Mesenchymal stem cell (in vitro differentiated cells and primary cell): ENCODE results near the gene NTSR1.

Source experiments
- DNase-seq: peaks from one replicate; pipeline ENCODE4 v3.0.0-alpha.2; 2013
- H2AFZ ChIP-seq: one replicate; pipeline ENCODE4 v1.6.1; 2013; ENCODE audit warnings: low read depth, mild to moderate bottlenecking, control low read depth, inconsistent platforms, low read length, moderate library complexity
- H2AK5ac ChIP-seq: 2 replicates; pipeline ENCODE4 v1.6.1; 2013; ENCODE audit warnings: low read length, moderate library complexity, mild to moderate bottlenecking, inconsistent platforms; ENCODE audit not compliant: severe bottlenecking
- H2BK120ac ChIP-seq: one replicate; pipeline ENCODE4 v1.6.1; 2013; ENCODE audit warnings: low read depth, mild to moderate bottlenecking, inconsistent platforms, low read length, moderate library complexity
- H2BK12ac ChIP-seq, 2 experiments: one replicate each; pipeline ENCODE4 v1.6.1; 2013; ENCODE audit warnings: inconsistent platforms in 2 of 2, low read length in 2 of 2, mild to moderate bottlenecking in 2 of 2, moderate library complexity in 2 of 2, control low read depth in 1 of 2
- H2BK15ac ChIP-seq: one replicate; pipeline ENCODE4 v1.6.1; 2013; ENCODE audit warnings: mild to moderate bottlenecking, low read depth, inconsistent platforms; ENCODE audit not compliant: poor library complexity, severe bottlenecking
- H2BK5ac ChIP-seq: 2 replicates; pipeline ENCODE4 v1.6.1; 2013; ENCODE audit warnings: low read depth, mild to moderate bottlenecking, low read length, control low read depth, inconsistent platforms; ENCODE audit not compliant: poor library complexity, severe bottlenecking
- H3K14ac ChIP-seq, 2 experiments: one replicate each; pipeline ENCODE4 v1.6.1; 2013; ENCODE audit warnings: inconsistent platforms in 2 of 2, low read length in 2 of 2, control low read depth in 1 of 2, mild to moderate bottlenecking in 1 of 2, moderate library complexity in 1 of 2
- H3K18ac ChIP-seq, 2 experiments: one replicate each; pipeline ENCODE4 v1.6.1; 2013; ENCODE audit warnings: inconsistent platforms in 2 of 2, low read length in 2 of 2, control low read depth in 1 of 2, low read depth in 1 of 2, mild to moderate bottlenecking in 1 of 2
- H3K23ac ChIP-seq, 2 experiments: one replicate each; pipeline ENCODE4 v1.6.1; 2013; ENCODE audit warnings: inconsistent platforms in 2 of 2, low read length in 2 of 2, mild to moderate bottlenecking in 2 of 2, moderate library complexity in 2 of 2, control low read depth in 1 of 2
- H3K27ac ChIP-seq: 2 replicates; pipeline ENCODE4 v1.5.1; 2013; ENCODE audit warnings: mild to moderate bottlenecking, moderate library complexity, low read length, control low read depth, inconsistent platforms; ENCODE audit not compliant: poor library complexity, severe bottlenecking
- H3K27me3 ChIP-seq, 2 experiments: 2 replicates each; pipeline versions ENCODE4 v1.6.1 to v1.7.0; 2013; ENCODE audit warnings: low read length in 2 of 2, mild to moderate bottlenecking in 2 of 2, moderate library complexity in 2 of 2, control low read depth in 1 of 2, inconsistent platforms in 1 of 2; ENCODE audit not compliant: control insufficient read depth in 1 of 2, insufficient read depth in 1 of 2
- H3K36me3 ChIP-seq, 2 experiments: 2 replicates each; pipeline versions ENCODE4 v1.6.1 to v1.7.0; 2013; ENCODE audit warnings: low read length in 2 of 2, control low read depth in 1 of 2, inconsistent platforms in 1 of 2, low read depth in 1 of 2, mild to moderate bottlenecking in 1 of 2; ENCODE audit not compliant: insufficient read depth in 2 of 2, control insufficient read depth in 1 of 2
- H3K4ac ChIP-seq, 2 experiments: one replicate each; pipeline ENCODE4 v1.6.1; 2013; ENCODE audit warnings: inconsistent platforms in 2 of 2, low read length in 2 of 2, mild to moderate bottlenecking in 2 of 2, moderate library complexity in 2 of 2, control low read depth in 1 of 2, low read depth in 1 of 2
- H3K4me1 ChIP-seq: 2 replicates; pipeline ENCODE4 v1.6.1; 2013; ENCODE audit warnings: low read depth, low read length, control low read depth; ENCODE audit not compliant: control insufficient read depth, insufficient read depth
- H3K4me2 ChIP-seq: 2 replicates; pipeline ENCODE4 v1.6.1; 2013; ENCODE audit warnings: low read length, mild to moderate bottlenecking, inconsistent platforms; ENCODE audit not compliant: poor library complexity, severe bottlenecking
- H3K4me3 ChIP-seq, 2 experiments: 2 replicates each; pipeline versions ENCODE4 v1.5.1 to v1.7.0; 2013; ENCODE audit warnings: low read length in 2 of 2, mild to moderate bottlenecking in 2 of 2, control low read depth in 1 of 2, low read depth in 1 of 2; ENCODE audit not compliant: insufficient read depth in 1 of 2
- H3K79me1 ChIP-seq: replicated peaks from 2 replicates; pipeline ENCODE4 v1.6.1; 2013; ENCODE audit warnings: mild to moderate bottlenecking, control low read depth, low read length, inconsistent platforms; ENCODE audit not compliant: poor library complexity, severe bottlenecking
- H3K9ac ChIP-seq: 2 replicates; pipeline ENCODE4 v1.7.0; 2013; ENCODE audit warnings: mild to moderate bottlenecking, low read length, moderate library complexity
- H3K9me3 ChIP-seq: 2 replicates; pipeline ENCODE4 v1.7.0; 2013; ENCODE audit warnings: mild to moderate bottlenecking, low read length; ENCODE audit not compliant: control insufficient read depth
- H4K8ac ChIP-seq: one replicate; pipeline ENCODE4 v1.6.1; 2013; ENCODE audit warnings: inconsistent platforms, mild to moderate bottlenecking, low read length, moderate library complexity
- H4K91ac ChIP-seq: one replicate; pipeline ENCODE4 v1.6.1; 2013; ENCODE audit warnings: mild to moderate bottlenecking, low read length, inconsistent platforms
- WGBS: methylation state at CpG from one replicate; pipeline ENCODE4 v1.1.7; 2013; ENCODE audit warnings: mixed read lengths; 5-methylcytosine and 5-hydroxymethylcytosine counted together

The NTSR1 gene

GRCh38 chr20:62701161-62702012, 7.2 kb upstream of the NTSR1 start:
- no peak overlapping the region for H2AK5ac ChIP-seq
- H4K8ac ChIP-seq: no peak overlapping the region
- H3K4me3 ChIP-seq: no peak overlapping the region
- H3K23ac ChIP-seq: no peak overlapping the region
- no peaks in the 10 kb centered on the region for H3K79me1 ChIP-seq
- H3K18ac ChIP-seq: no peak overlapping the region
- no peak overlapping the region for H3K4me2 ChIP-seq
- peaks cover 23% of the 10 kb centered on the region for H3K4me1 ChIP-seq
- WGBS: 92% methylated on average over 24 of the region's 24 CpGs
- H2AFZ ChIP-seq: no peak overlapping the region
- no peak overlapping the region for H2BK120ac ChIP-seq
- DNase-seq: no peak
- no peak overlapping the region for H3K4ac ChIP-seq
- H3K14ac ChIP-seq: peak overlapping the region in 1 of 2 experiments; percentile 46
- no peak overlapping the region for H4K91ac ChIP-seq
- no peak overlapping the region for H2BK12ac ChIP-seq
- peaks cover 0 to 14% of the 10 kb centered on the region in 2 experiments for H3K27me3 ChIP-seq
- no peak overlapping the region for H3K9ac ChIP-seq
- no peaks in the 10 kb centered on the region for H3K9me3 ChIP-seq
- no peak overlapping the region for H2BK5ac ChIP-seq
- H3K27ac ChIP-seq: no peak overlapping the region
- no peak overlapping the region for H2BK15ac ChIP-seq
- no peaks in the 10 kb centered on the region for H3K36me3 ChIP-seq

GRCh38 chr20:62702013-62702300, 6.7 kb upstream of the NTSR1 start:
- Histone ChIP-seq H2AFZ (no peak overlapping the region), H3K4me1 (peaks cover 23% of the 10 kb centered on the region), H2BK5ac (no peak overlapping the region), H3K4me2 (no peak overlapping the region), H2BK12ac (no peak overlapping the region), H3K9ac (no peak overlapping the region), H2AK5ac (no peak overlapping the region), H4K8ac (no peak overlapping the region), H3K27me3 (peaks cover 0 to 11% of the 10 kb centered on the region in 2 experiments), H3K9me3 (no peaks in the 10 kb centered on the region), H3K79me1 (no peaks in the 10 kb centered on the region), H3K14ac (no peak overlapping the region), H3K4ac (no peak overlapping the region), H3K4me3 (no peak overlapping the region), H3K18ac (no peak overlapping the region), H3K27ac (no peak overlapping the region), H4K91ac (no peak overlapping the region), H2BK120ac (no peak overlapping the region), H3K23ac (no peak overlapping the region), H2BK15ac (no peak overlapping the region), H3K36me3 (no peaks in the 10 kb centered on the region)
- no peak for DNase-seq
- 86% methylated on average over 11 of the region's 11 CpGs for WGBS

GRCh38 chr20:62702895-62703852, 5.5 kb upstream of the NTSR1 start:
- H3K36me3 ChIP-seq: no peaks in the 10 kb centered on the region
- peak overlapping the region; percentile 38 to 86 for H3K18ac ChIP-seq
- no peak overlapping the region for H2AFZ ChIP-seq
- DNase-seq: peak; percentile 87
- H3K14ac ChIP-seq: no peak overlapping the region
- H3K9me3 ChIP-seq: no peaks in the 10 kb centered on the region
- H2AK5ac ChIP-seq: no peak overlapping the region
- H3K27ac ChIP-seq: peak overlapping the region; percentile 27
- no peak overlapping the region for H3K4me2 ChIP-seq
- WGBS: 56% methylated on average over 21 of the region's 25 CpGs
- H2BK5ac ChIP-seq: no peak overlapping the region
- peaks cover 27% of the 10 kb centered on the region for H3K4me1 ChIP-seq
- H3K4me3 ChIP-seq: no peak overlapping the region
- no peaks in the 10 kb centered on the region for H3K79me1 ChIP-seq
- H3K23ac ChIP-seq: no peak overlapping the region
- H3K27me3 ChIP-seq: peaks cover 8 to 14% of the 10 kb centered on the region in 2 experiments
- H3K9ac ChIP-seq: peak overlapping the region; percentile 46
- no peak overlapping the region for H3K4ac ChIP-seq
- H2BK15ac ChIP-seq: no peak overlapping the region
- no peak overlapping the region for H2BK12ac ChIP-seq
- H4K8ac ChIP-seq: no peak overlapping the region
- H2BK120ac ChIP-seq: no peak overlapping the region
- H4K91ac ChIP-seq: no peak overlapping the region

GRCh38 chr20:62703853-62704228, 4.8 kb upstream of the NTSR1 start:
- no peak for DNase-seq
- H2BK5ac ChIP-seq: no peak overlapping the region
- H3K27ac ChIP-seq: peak overlapping the region; percentile 27
- H3K9me3 ChIP-seq: no peaks in the 10 kb centered on the region
- H3K23ac ChIP-seq: no peak overlapping the region
- 70% methylated on average over 4 of the region's 5 CpGs for WGBS
- H2BK120ac ChIP-seq: no peak overlapping the region
- H3K4ac ChIP-seq: no peak overlapping the region
- peak overlapping the region; percentile 84 for H4K91ac ChIP-seq
- peak overlapping the region in 1 of 2 experiments; percentile 50 for H3K14ac ChIP-seq
- peak overlapping the region; percentile 38 to 86 for H3K18ac ChIP-seq
- H3K79me1 ChIP-seq: no peaks in the 10 kb centered on the region
- H3K27me3 ChIP-seq: peaks cover 9 to 17% of the 10 kb centered on the region in 2 experiments
- H3K9ac ChIP-seq: peak overlapping the region; percentile 46
- peak overlapping the region; percentile 56 for H4K8ac ChIP-seq
- no peak overlapping the region for H2AFZ ChIP-seq
- peaks cover 33% of the 10 kb centered on the region for H3K4me1 ChIP-seq
- H2AK5ac ChIP-seq: no peak overlapping the region
- H3K36me3 ChIP-seq: no peaks in the 10 kb centered on the region
- H3K4me2 ChIP-seq: no peak overlapping the region
- H2BK12ac ChIP-seq: peak overlapping the region in 1 of 2 experiments; percentile 11
- H2BK15ac ChIP-seq: no peak overlapping the region
- H3K4me3 ChIP-seq: no peak overlapping the region
